Hepatocyte (in vitro differentiated cells): Measurements from ENCODE around the gene SCGB1D4. TPM values are rescaled to one million over a fixed set of nuclear protein-coding genes. Genes with fewer than 3 reads are reported as not detected.
"Not testable (repeated sequence)": the region's sequence is repeated elsewhere in the genome, so short reads cannot be mapped to it uniquely, and the experiment has no call there.

Source experiments
- DNase-seq: peaks from one replicate; pipeline ENCODE4 v3.0.0-alpha.2; 2016; ENCODE audit warnings: low spot score
- H2AFZ ChIP-seq: fragments of 200-600 bp; sonication (generic); 2 replicates; pipeline ENCODE4 v1.6.0; 2016; ENCODE audit warnings: antibody characterized with exemption, mild to moderate bottlenecking
- H3K27ac ChIP-seq: fragments of 200-600 bp; sonication (generic); 2 replicates; pipeline ENCODE4 v1.5.1; 2016; ENCODE audit warnings: mild to moderate bottlenecking
- H3K27me3 ChIP-seq: fragments of 200-600 bp; sonication (generic); 2 replicates; pipeline ENCODE4 v1.6.1; 2016
- H3K36me3 ChIP-seq: fragments of 200-600 bp; sonication (generic); replicated peaks from 2 replicates; pipeline ENCODE4 v1.5.1; 2016; ENCODE audit warnings: low read depth; ENCODE audit not compliant: insufficient read depth
- H3K4me1 ChIP-seq: fragments of 200-600 bp; sonication (generic); 2 replicates; pipeline ENCODE4 v1.5.1; 2016; ENCODE audit warnings: mild to moderate bottlenecking, moderate library complexity; ENCODE audit not compliant: insufficient read depth
- H3K4me2 ChIP-seq: fragments of 200-600 bp; sonication (generic); 2 replicates; pipeline ENCODE4 v1.6.0; 2016
- H3K4me3 ChIP-seq: fragments of 200-600 bp; sonication (generic); 2 replicates; pipeline ENCODE4 v1.5.1; 2016; ENCODE audit warnings: mild to moderate bottlenecking
- H3K79me2 ChIP-seq: fragments of 200-600 bp; sonication (generic); 2 replicates; pipeline ENCODE4 v1.6.0; 2017; ENCODE audit warnings: mild to moderate bottlenecking
- H3K9me2 ChIP-seq: fragments of 200-600 bp; sonication (generic); replicated peaks from 2 replicates; pipeline ENCODE4 v1.6.0; 2017; ENCODE audit warnings: mild to moderate bottlenecking; ENCODE audit not compliant: insufficient read depth
- H3K9me3 ChIP-seq: fragments of 200-600 bp; sonication (generic); 2 replicates; pipeline ENCODE4 v1.5.1; 2016; ENCODE audit warnings: low read depth, mild to moderate bottlenecking
- H4K20me1 ChIP-seq: fragments of 200-600 bp; sonication (generic); 2 replicates; pipeline ENCODE4 v1.6.0; 2016; ENCODE audit warnings: mild to moderate bottlenecking; ENCODE audit not compliant: insufficient read depth, poor library complexity, severe bottlenecking
- CTCF ChIP-seq: fragments of 200-600 bp; sonication (generic); IDR thresholded peaks from 2 replicates; pipeline ENCODE4 v1.5.1; 2016; ENCODE audit warnings: antibody characterized with exemption, mild to moderate bottlenecking; ENCODE audit not compliant: poor library complexity
- EZH2 ChIP-seq: fragments of 200-600 bp; sonication (generic); IDR thresholded peaks from 2 replicates; pipeline ENCODE4 v1.6.1; 2016; ENCODE audit warnings: antibody characterized with exemption, mild to moderate bottlenecking, borderline replicate concordance
- EZH2phosphoT487 ChIP-seq: fragments of 200-600 bp; sonication (generic); IDR thresholded peaks from one replicate; pipeline ENCODE4 v1.6.1; 2018; ENCODE audit warnings: antibody characterized with exemption, mild to moderate bottlenecking, low read depth, moderate library complexity; ENCODE audit not compliant: unreplicated experiment, severe bottlenecking
- WGBS: methylation state at CpG from one replicate; pipeline ENCODE4 v1.1.6; 2016; ENCODE audit warnings: low lambda C conversion rate; ENCODE audit errors: missing lambda C conversion rate; 5-methylcytosine and 5-hydroxymethylcytosine counted together
- polyA plus RNA-seq: library from polyadenylated mRNA; unstranded; fragments of >200 nt; fragmentation: Nextera tagmentation; extraction: Ambion mirVana; gene quantifications from 2 replicates; pipeline ENCODE4 v1.2.1, GENCODE V29; 2016
- total RNA-seq: library from RNA; depleted of rRNA; stranded (reverse); fragments of >200 nt; gene quantifications from 2 replicates; pipeline ENCODE4 v1.2.3, GENCODE V29; 2014

Gene SCGB1D4
- total RNA-seq, result not detected in 2 replicates
- not detected in 2 replicates for polyA plus RNA-seq

GRCh38 chr11:62298975-62299374, at the start of gene SCGB1D4:
Gene SCGB1D4 (minus strand): TSS chr11:62299075. CDS start chr11:62299010, 65 bp downstream.
- no peak for DNase-seq
- WGBS, result 77% methylated on average over 7 of the region's 7 CpGs
- TF ChIP-seq EZH2 (no peak), CTCF (no peak), EZH2phosphoT487 (no peak)

GRCh38 chr11:62345861-62346260, 47.0 kb upstream of the SCGB1D4 start:
- H3K4me2 ChIP-seq, result no peak overlapping the region
- no peaks in the 10 kb centered on the region for H3K36me3 ChIP-seq
- no peak for TF ChIP-seq CTCF
- no peak for TF ChIP-seq EZH2
- TF ChIP-seq EZH2phosphoT487, result no peak
- H3K27me3 ChIP-seq, result no peaks in the 10 kb centered on the region
- H2AFZ ChIP-seq, result no peak overlapping the region
- no peaks in the 10 kb centered on the region for H3K4me1 ChIP-seq
- H3K4me3 ChIP-seq, result no peak overlapping the region
- H3K27ac ChIP-seq, result no peak overlapping the region
- peak; percentile 16 for DNase-seq
- H4K20me1 ChIP-seq, result no peaks in the 10 kb centered on the region
- H3K9me3 ChIP-seq, result no peaks in the 10 kb centered on the region
- 79% methylated on average over 6 of the region's 6 CpGs for WGBS
- no peaks in the 10 kb centered on the region for H3K79me2 ChIP-seq
- H3K9me2 ChIP-seq, result no peaks in the 10 kb centered on the region

More at GRCh38 chr11:62298975-62299374, at the start of gene SCGB1D4:
- Histone ChIP-seq H3K79me2 (no peaks in the 10 kb centered on the region), H3K9me2 (no peaks in the 10 kb centered on the region), H4K20me1 (no peaks in the 10 kb centered on the region), H2AFZ (no peak within 1 kb of the TSS), H3K27me3 (peaks cover 6% of the 10 kb centered on the region), H3K9me3 (no peaks in the 10 kb centered on the region), H3K4me2 (no peak within 1 kb of the TSS), H3K4me1 (no peaks in the 10 kb centered on the region), H3K36me3 (no peaks in the 10 kb centered on the region), H3K27ac (no peak within 1 kb of the TSS), H3K4me3 (no peak within 1 kb of the TSS)

- Histone ChIP-seq H3K9me3 (no peaks in the 10 kb centered on the region), H2AFZ (no peak overlapping the region), H3K4me1 (no peaks in the 10 kb centered on the region), H3K9me2 (no peaks in the 10 kb centered on the region), H3K79me2 (no peaks in the 10 kb centered on the region), H3K27me3 (no peaks in the 10 kb centered on the region), H3K27ac (no peak overlapping the region), H4K20me1 (no peaks in the 10 kb centered on the region), H3K4me2 (no peak overlapping the region), H3K36me3 (no peaks in the 10 kb centered on the region), H3K4me3 (no peak overlapping the region)
- 100% methylated on average over 1 of the region's 1 CpG for WGBS
- no peak for DNase-seq
- TF ChIP-seq EZH2 (no peak), CTCF (no peak), EZH2phosphoT487 (no peak)
These were observed 45.3 kb upstream of the SCGB1D4 start for GRCh38 chr11:62344210-62344609.

GRCh38 chr11:62343646-62344190, 44.8 kb upstream of the SCGB1D4 start:
- not testable (repeated sequence) for H3K79me2 ChIP-seq, H4K20me1 ChIP-seq, H3K9me3 ChIP-seq, H3K4me2 ChIP-seq, H3K36me3 ChIP-seq, H3K9me2 ChIP-seq, H3K27me3 ChIP-seq, DNase-seq, H2AFZ ChIP-seq, H3K4me3 ChIP-seq, H3K4me1 ChIP-seq, H3K27ac ChIP-seq
- 94% methylated on average over 7 of the region's 7 CpGs for WGBS
